ENCODE data around the gene DECR2. TPM values are rescaled to one million over a fixed set of nuclear protein-coding genes. Genes with fewer than 3 reads are reported as not detected.

Gene DECR2
- total and polyA plus RNA-seq, 9 of the 15 experiments (the other 6 are each of a cell fraction or from before 2014, with no cell fraction given), result 1.0 to 31.9 (median 10.3) TPM

DNA sequence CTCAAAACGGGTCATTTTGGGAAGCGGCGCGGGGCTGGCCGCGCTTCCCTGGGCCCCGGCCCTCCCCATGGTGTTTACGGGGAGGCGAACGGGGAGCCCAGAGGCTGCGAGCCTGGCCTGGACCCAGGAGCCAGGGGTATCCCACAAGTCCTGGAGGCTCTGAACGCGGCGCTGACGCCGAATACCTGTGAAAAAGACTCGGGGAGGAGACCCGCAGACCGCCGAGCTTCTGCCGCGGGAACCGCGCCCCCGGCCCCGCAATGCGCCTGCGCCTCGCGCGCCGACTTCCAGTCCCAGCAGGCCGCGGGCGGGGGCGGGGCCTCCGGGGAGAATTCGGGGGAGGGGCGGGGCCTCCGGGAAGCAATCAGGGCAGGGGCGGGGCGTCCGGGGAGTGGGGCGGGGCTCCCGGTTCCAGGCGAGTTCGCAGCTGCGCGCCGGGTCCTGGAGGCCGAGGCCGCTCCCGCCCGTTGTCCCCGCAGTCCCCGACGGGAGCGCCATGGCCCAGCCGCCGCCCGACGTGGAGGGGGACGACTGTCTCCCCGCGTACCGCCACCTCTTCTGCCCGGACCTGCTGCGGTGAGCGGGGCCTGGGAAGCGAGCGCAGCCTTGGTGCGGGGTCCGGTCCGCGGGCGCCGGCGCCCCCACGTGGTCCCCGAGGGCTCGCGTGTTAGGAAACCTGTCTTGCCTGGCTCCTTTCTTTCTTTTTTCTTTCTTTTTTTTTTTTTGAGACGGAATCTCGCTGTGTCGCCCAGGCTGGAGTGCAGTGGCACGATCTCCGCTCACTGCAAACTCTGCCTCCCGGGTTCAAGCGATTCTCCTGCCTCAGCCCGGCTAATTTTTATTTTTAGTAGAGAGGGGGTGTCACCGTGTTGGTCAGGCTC lies at the start of gene DECR2 (continued):
- TF ChIP-seq PML (IDR thresholded peaks at IDR 0.05; ENCODE audit: low read length) (peak; percentile 66; the same call in 1 of the 2 replicates), GTF2B (IDR thresholded peaks at IDR 0.05; ENCODE audit: extremely low read depth, insufficient read length) (no peak), ZNF140 (CRISPR knock-in tag; IDR thresholded peaks at IDR 0.05) (no peak), TARDBP (IDR thresholded peaks at IDR 0.05) (no peak), HOXB6 (CRISPR knock-in tag; IDR thresholded peaks at IDR 0.05; ENCODE audit: borderline replicate concordance) (no peak), ZNF311 (CRISPR knock-in tag; IDR thresholded peaks at IDR 0.05) (no peak), ZNF592 (IDR thresholded peaks at IDR 0.05) (0 out of 2 replicates have a peak, but pooled peaks have one; percentile 69), ZNF609 (CRISPR knock-in tag; IDR thresholded peaks at IDR 0.05; ENCODE audit: borderline replicate concordance) (peak; percentile 53; the same call in 1 of the 2 replicates), NR2F6 (CRISPR knock-in tag; IDR thresholded peaks at IDR 0.05) (0 out of 2 replicates have a peak, but pooled peaks have one; percentile 49), CREM (IDR thresholded peaks at IDR 0.05; ENCODE audit: low read depth) (peak; percentile 18), ELF2 (CRISPR knock-in tag; IDR thresholded peaks at IDR 0.05) (peak; percentile 80), CEBPB (tag; IDR thresholded peaks at IDR 0.05) (no peak), KDM5B (IDR thresholded peaks at IDR 0.05; ENCODE audit: insufficient replicate concordance, low read depth, low read length) (peak; percentile 65), ETS2 (tag; IDR thresholded peaks at IDR 0.05; ENCODE audit: borderline replicate concordance, poor library complexity, severe bottlenecking) (no peak), MXI1 (IDR thresholded peaks at IDR 0.05; ENCODE audit: low read depth, low read length) (no peak)
- TF ChIP-seq, protein P1, sequence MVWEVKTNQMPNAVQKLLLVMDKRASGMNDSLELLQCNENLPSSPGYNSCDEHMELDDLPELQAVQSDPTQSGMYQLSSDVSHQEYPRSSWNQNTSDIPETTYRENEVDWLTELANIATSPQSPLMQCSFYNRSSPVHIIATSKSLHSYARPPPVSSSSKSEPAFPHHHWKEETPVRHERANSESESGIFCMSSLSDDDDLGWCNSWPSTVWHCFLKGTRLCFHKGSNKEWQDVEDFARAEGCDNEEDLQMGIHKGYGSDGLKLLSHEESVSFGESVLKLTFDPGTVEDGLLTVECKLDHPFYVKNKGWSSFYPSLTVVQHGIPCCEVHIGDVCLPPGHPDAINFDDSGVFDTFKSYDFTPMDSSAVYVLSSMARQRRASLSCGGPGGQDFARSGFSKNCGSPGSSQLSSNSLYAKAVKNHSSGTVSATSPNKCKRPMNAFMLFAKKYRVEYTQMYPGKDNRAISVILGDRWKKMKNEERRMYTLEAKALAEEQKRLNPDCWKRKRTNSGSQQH (CRISPR knock-in tag; IDR thresholded peaks at IDR 0.05), result no peak

Data from K562 (cell line).